Putamen (tissue), 1 donor: ENCODE measurements around the gene ABCB11.
"Not testable (repeated sequence)": the region's sequence is repeated elsewhere in the genome, so short reads cannot be mapped to it uniquely, and the experiment has no call there.

ENCODE experiments used
- DNase-seq: peaks from one replicate; pipeline ENCODE4 v3.0.0-alpha.2; 2016; ENCODE audit warnings: low spot score

ABCB11 gene

GRCh38 chr2:168971261-168971660 is 59.9 kb downstream of the ABCB11 start:
- DNase-seq: no peak

- no peak for DNase-seq
Observed at GRCh38 chr2:168970711-168971233, 60.4 kb downstream of the ABCB11 start.

GRCh38 chr2:168969865-168970264 is 61.3 kb downstream of the ABCB11 start:
- DNase-seq: no peak

- DNase-seq: no peak
Observed at GRCh38 chr2:168968342-168968741, 62.8 kb downstream of the ABCB11 start.

GRCh38 chr2:168964251-168964807 is 66.8 kb downstream of the ABCB11 start:
- DNase-seq: no peak

- DNase-seq: peak; percentile 45
Observed at GRCh38 chr2:168962636-168963035, 68.5 kb downstream of the ABCB11 start.

- peak; percentile 47 for DNase-seq
Observed at GRCh38 chr2:168961450-168962229, 69.5 kb downstream of the ABCB11 start.

GRCh38 chr2:168956392-168956791 is 74.7 kb downstream of the ABCB11 start:
- DNase-seq: no peak

GRCh38 chr2:168955321-168955720 is 75.8 kb downstream of the ABCB11 start:
- no peak for DNase-seq

- DNase-seq: no peak
Observed at GRCh38 chr2:168954256-168954655, 76.9 kb downstream of the ABCB11 start.

GRCh38 chr2:168952424-168952823 is 78.7 kb downstream of the ABCB11 start:
- DNase-seq: no peak

- DNase-seq: no peak
Observed at GRCh38 chr2:168951871-168952270, 79.3 kb downstream of the ABCB11 start.

GRCh38 chr2:168949324-168949723 is 81.8 kb downstream of the ABCB11 start:
- no peak for DNase-seq

- DNase-seq: no peak
Observed at GRCh38 chr2:168948621-168949212, 82.4 kb downstream of the ABCB11 start.

GRCh38 chr2:168945508-168945907 is 85.6 kb downstream of the ABCB11 start:
- no peak for DNase-seq

- no peak for DNase-seq
Observed at GRCh38 chr2:168944065-168944464, 87.1 kb downstream of the ABCB11 start.

GRCh38 chr2:168941297-168941696 is 89.8 kb downstream of the ABCB11 start:
- DNase-seq: no peak

GRCh38 chr2:168939918-168940317 is 91.2 kb downstream of the ABCB11 start:
- no peak for DNase-seq

GRCh38 chr2:168939061-168939460 is 92.1 kb downstream of the ABCB11 start:
- no peak for DNase-seq

GRCh38 chr2:168935810-168936581 is 95.1 kb downstream of the ABCB11 start:
- DNase-seq: no peak

- no peak for DNase-seq
Observed at GRCh38 chr2:168934826-168935225, 96.3 kb downstream of the ABCB11 start.

- not testable (repeated sequence) for DNase-seq
Observed at GRCh38 chr2:168932174-168932573, 99.0 kb downstream of the ABCB11 start.
